ENCODE measurements around the gene APMAP. TPM values are rescaled to one million over a fixed set of nuclear protein-coding genes. Genes with fewer than 3 reads are reported as not detected.

The APMAP gene
- total RNA-seq, 1 experiment from 2014 or later = 82.7 TPM

GRCh38 chr20:24971376-24972101, 21.0 kb downstream of the APMAP start:
- ChIA-PET CTCF (no interaction called here), POLR2A (no interaction called here), RAD21 (ENCODE audit: low non-redundant PET in 1 of 2, low total read pairs in 2 of 2, uncharacterized antibody in 2 of 2, unreplicated experiment in 2 of 2) (no interaction called here)
- Histone ChIP-seq H3K27me3 (ENCODE audit: insufficient read depth, low read length) (no peaks in the 10 kb centered on the region), H2AFZ (ENCODE audit: low read depth, low read length, poor library complexity, severe bottlenecking) (no peak overlapping the region), H3K9me3 (ENCODE audit: control insufficient read depth in 1 of 2, insufficient read depth in 1 of 2, low read depth in 1 of 2, low read length in 2 of 2) (peaks cover 0 to 2% of the 10 kb centered on the region in 2 experiments; a peak in 1 of 4 replicates), H3K9me2 (ENCODE audit: insufficient read depth) (no peaks in the 10 kb centered on the region), H3K4me3 (replicated peaks in 1 of 2; ENCODE audit: low read depth in 1 of 2, low read length in 2 of 2) (no peak overlapping the region), H3K36me3 (ENCODE audit: control insufficient read depth in 1 of 2, insufficient read depth in 2 of 2, low read length in 2 of 2) (peaks cover 22 to 32% of the 10 kb centered on the region in 2 experiments), H4K20me1 (ENCODE audit: insufficient read depth) (no peaks in the 10 kb centered on the region), H3K4me1 (ENCODE audit: control insufficient read depth in 1 of 2, insufficient read depth in 2 of 2, low read length in 2 of 2) (no peaks in the 10 kb centered on the region), H3K9ac (ENCODE audit: low read length) (no peak overlapping the region), H3K79me2 (ENCODE audit: insufficient read depth, low read length) (peaks cover 19% of the 10 kb centered on the region), H3K4me2 (ENCODE audit: low read length) (no peak overlapping the region), H3K27ac (ENCODE audit: low read depth, low read length) (no peak overlapping the region)
- intact Hi-C loops (cut with micrococcal nuclease) = no loop called here
- TF ChIP-seq EZH2phosphoT487 (IDR thresholded peaks at IDR 0.05; ENCODE audit: borderline replicate concordance) (no peak), ZBTB33 (IDR thresholded peaks at IDR 0.05; ENCODE audit: extremely low read depth, insufficient replicate concordance, low read length) (no peak), JUND (IDR thresholded peaks at IDR 0.05) (no peak), CEBPB (IDR thresholded peaks at IDR 0.05; ENCODE audit: low read depth) (no peak)
- DNase-seq (ENCODE audit: low read depth, low spot score) (no peak), ATAC-seq (no peak)
- BruUV-seq (replicated peaks) = no TSS peak

GRCh38 chr20:24970754-24971153, 21.8 kb downstream of the APMAP start:
- Histone ChIP-seq H4K20me1 (ENCODE audit: insufficient read depth) (no peaks in the 10 kb centered on the region), H3K4me2 (ENCODE audit: low read length) (no peak overlapping the region), H3K27me3 (ENCODE audit: insufficient read depth, low read length) (no peaks in the 10 kb centered on the region), H3K36me3 (ENCODE audit: control insufficient read depth in 1 of 2, insufficient read depth in 2 of 2, low read length in 2 of 2) (peaks cover 22 to 27% of the 10 kb centered on the region in 2 experiments), H3K4me3 (replicated peaks in 1 of 2; ENCODE audit: low read depth in 1 of 2, low read length in 2 of 2) (no peak overlapping the region), H2AFZ (ENCODE audit: low read depth, low read length, poor library complexity, severe bottlenecking) (no peak overlapping the region), H3K9ac (ENCODE audit: low read length) (no peak overlapping the region), H3K4me1 (ENCODE audit: control insufficient read depth in 1 of 2, insufficient read depth in 2 of 2, low read length in 2 of 2) (no peaks in the 10 kb centered on the region), H3K9me2 (ENCODE audit: insufficient read depth) (no peaks in the 10 kb centered on the region), H3K9me3 (ENCODE audit: control insufficient read depth in 1 of 2, insufficient read depth in 1 of 2, low read depth in 1 of 2, low read length in 2 of 2) (no peaks in the 10 kb centered on the region), H3K79me2 (ENCODE audit: insufficient read depth, low read length) (peaks cover 11% of the 10 kb centered on the region), H3K27ac (ENCODE audit: low read depth, low read length) (no peak overlapping the region)
- ChIA-PET CTCF (no interaction called here), RAD21 (ENCODE audit: low non-redundant PET in 1 of 2, low total read pairs in 2 of 2, uncharacterized antibody in 2 of 2, unreplicated experiment in 2 of 2) (no interaction called here), POLR2A (no interaction called here)
- DNase-seq (ENCODE audit: low read depth, low spot score) = no peak
- ATAC-seq = no peak
- no TSS peak for BruUV-seq (replicated peaks)
- intact Hi-C loops (cut with micrococcal nuclease) = no loop called here
- TF ChIP-seq YY1 (IDR thresholded peaks at IDR 0.05; ENCODE audit: extremely low read depth, insufficient replicate concordance, low read depth, low read length) (no peak), ZNF274 (IDR thresholded peaks at IDR 0.05; ENCODE audit: low read depth, low read length) (no peak), POLR2AphosphoS5 (IDR thresholded peaks at IDR 0.05; ENCODE audit: low read depth, low read length) (no peak), CBX3 (IDR thresholded peaks at IDR 0.05; ENCODE audit: low read depth) (no peak), RAD21 (IDR thresholded peaks at IDR 0.05; ENCODE audit: low read depth) (no peak), EZH2phosphoT487 (IDR thresholded peaks at IDR 0.05; ENCODE audit: borderline replicate concordance) (no peak), EGR1 (IDR thresholded peaks at IDR 0.05; ENCODE audit: low read depth) (no peak), SP1 (IDR thresholded peaks at IDR 0.05; ENCODE audit: low read depth) (no peak), CEBPB (IDR thresholded peaks at IDR 0.05; ENCODE audit: low read depth) (no peak), ATF3 (IDR thresholded peaks at IDR 0.05) (no peak)
